Gastrocnemius medialis (tissue), 4 donors: Measurements from ENCODE around the gene TCP11. TPM values are rescaled to one million over a fixed set of nuclear protein-coding genes. Genes with fewer than 3 reads are reported as not detected.

Experiments used
- ATAC-seq, 2 donors: fragments of 150-250 bp; one replicate each; pipeline ENCODE4 v1.9.1; 2016
- DNase-seq, 2 donors: peaks; one replicate each; pipeline ENCODE4 v3.0.0-alpha.2; 2019
- H3K27ac ChIP-seq, 4 donors: fragments of 200-600 bp; sonication (generic); 1 replicate in 1 of 4; 2 replicates in 3 of 4; pipeline ENCODE4 v1.5.1; 2016 to 2018; ENCODE audit warnings: mild to moderate bottlenecking in 2 of 4, moderate library complexity in 1 of 4
- H3K27me3 ChIP-seq, 3 donors: fragments of 200-600 bp; sonication (generic) in 2 of 3; 1 replicate in 1 of 3; 2 replicates in 2 of 3; pipeline versions ENCODE4 v1.5.1 to v1.6.0; 2016 to 2019; ENCODE audit warnings: mild to moderate bottlenecking in 1 of 3, moderate library complexity in 1 of 3
- H3K36me3 ChIP-seq, 2 donors: fragments of 200-600 bp; sonication (generic) in 1 of 2; one replicate each; pipeline ENCODE4 v1.5.1; 2017 to 2018
- H3K4me1 ChIP-seq, 2 donors: fragments of 200-600 bp; sonication (generic) in 1 of 2; one replicate each; pipeline ENCODE4 v1.5.1; 2016 to 2017; ENCODE audit warnings: mild to moderate bottlenecking in 2 of 2
- H3K4me3 ChIP-seq, 4 donors: fragments of 200-600 bp; sonication (generic) in 3 of 4; 1 replicate in 1 of 4; 2 replicates in 3 of 4; pipeline ENCODE4 v1.5.1; 2016 to 2019; ENCODE audit warnings: mild to moderate bottlenecking in 2 of 4
- H3K9me3 ChIP-seq, 3 donors: fragments of 200-600 bp; sonication (generic) in 2 of 3; 1 replicate in 1 of 3; 2 replicates in 2 of 3; pipeline ENCODE4 v1.5.1; 2016 to 2019
- CTCF ChIP-seq, 5 experiments: fragments of 450-650 bp in 3 of 5; fragments of 200-600 bp in 2 of 5; sonication (generic) in 2 of 5; IDR thresholded peaks in 4 of 5; conservative IDR thresholded peaks in 1 of 5; 1 replicate in 4 of 5; 2 replicates in 1 of 5; pipeline ENCODE4 v1.5.1; 2016 to 2019; ENCODE audit warnings: antibody characterized with exemption in 5 of 5, mild to moderate bottlenecking in 3 of 5, moderate library complexity in 3 of 5
- POLR2A ChIP-seq, 2 donors: fragments of 450-650 bp; IDR thresholded peaks; one replicate each; pipeline ENCODE4 v1.6.1; 2017; ENCODE audit warnings: antibody characterized with exemption in 2 of 2, mild to moderate bottlenecking in 2 of 2, moderate library complexity in 2 of 2
- in situ Hi-C, 4 donors: fragments of 200-750 bp; cut with MboI; loops; one replicate each; pipeline versions ENCODE4 v1.15.0 to v1.8.0; 2017; ENCODE audit warnings: low sequenced_read_pairs in 4 of 4
- intact Hi-C: fragments of 100-400 bp; cut with DNase I; formaldehyde crosslinking; loops from one replicate; pipeline ENCODE4 v1.15.1; 2023; ENCODE audit warnings: low total_unique reads
- total RNA-seq, 4 donors: library from RNA; depleted of rRNA; stranded (reverse); fragments of >200 nt; gene quantifications; one replicate each; pipeline versions ENCODE4 v1.1.0 to v1.2.3, GENCODE V29; 2016

TCP11 gene
- total RNA-seq, 4 donors from 2014 or later: 0.41 TPM; not detected in 3

GRCh38 chr6:35082046-35082732, 59.0 kb downstream of the TCP11 start:
- no peak overlapping the region for H3K4me3 ChIP-seq
- peak overlapping the region in 2 of 4 donors; percentile 23 to 53 for H3K27ac ChIP-seq
- in situ Hi-C loops: no loop called here
- peaks cover 0 to 85% of the 10 kb centered on the region in 2 donors for H3K36me3 ChIP-seq
- intact Hi-C loops: no loop called here
- no peaks in the 10 kb centered on the region for H3K4me1 ChIP-seq
- H3K27me3 ChIP-seq: no peaks in the 10 kb centered on the region
- peak; percentile 6 to 17 for ATAC-seq
- DNase-seq: no peak
- no peaks in the 10 kb centered on the region for H3K9me3 ChIP-seq
- no peak for TF ChIP-seq CTCF (IDR thresholded peaks at IDR 0.05 in 4 of 5, conservative IDR thresholded peaks at IDR 0.05 in 1 of 5)
- TF ChIP-seq POLR2A (IDR thresholded peaks at IDR 0.05): no peak

- DNase-seq (no peak), ATAC-seq (no peak)
- H3K36me3 ChIP-seq: peaks cover 0 to 78% of the 10 kb centered on the region in 2 donors
- no peaks in the 10 kb centered on the region for H3K4me1 ChIP-seq
- no peak overlapping the region for H3K4me3 ChIP-seq
- H3K27me3 ChIP-seq: no peaks in the 10 kb centered on the region
- in situ Hi-C loops: no loop called here
- intact Hi-C loops: no loop called here
- H3K9me3 ChIP-seq: no peaks in the 10 kb centered on the region
- peak overlapping the region in 3 of 4 donors; percentile 23 to 53 (median 51) for H3K27ac ChIP-seq
- TF ChIP-seq CTCF (IDR thresholded peaks at IDR 0.05 in 4 of 5, conservative IDR thresholded peaks at IDR 0.05 in 1 of 5): no peak
Observed at GRCh38 chr6:35081426-35081851, 59.7 kb downstream of the TCP11 start.

- Histone ChIP-seq H3K27ac (peak overlapping the region in 2 of 4 donors; percentile 23 to 53), H3K4me3 (no peak overlapping the region), H3K27me3 (no peaks in the 10 kb centered on the region), H3K36me3 (peaks cover 0 to 72% of the 10 kb centered on the region in 2 donors), H3K4me1 (no peaks in the 10 kb centered on the region), H3K9me3 (no peaks in the 10 kb centered on the region)
- ATAC-seq (no peak), DNase-seq (no peak)
- TF ChIP-seq CTCF (IDR thresholded peaks at IDR 0.05 in 4 of 5, conservative IDR thresholded peaks at IDR 0.05 in 1 of 5) (no peak), POLR2A (IDR thresholded peaks at IDR 0.05) (no peak)
- intact Hi-C loops (no loop called here), in situ Hi-C loops (no loop called here)
Observed at GRCh38 chr6:35080821-35081425, 60.2 kb downstream of the TCP11 start.

- H3K36me3 ChIP-seq: peaks cover 0 to 65% of the 10 kb centered on the region in 2 donors
Observed at GRCh38 chr6:35080016-35080680, 61.0 kb downstream of the TCP11 start.

More at GRCh38 chr6:35080016-35080680, 61.0 kb downstream of the TCP11 start:
- DNase-seq: peak in 1 of 2 donors; percentile 4
- H3K9me3 ChIP-seq: no peaks in the 10 kb centered on the region
- H3K4me1 ChIP-seq: no peaks in the 10 kb centered on the region
- H3K27me3 ChIP-seq: no peaks in the 10 kb centered on the region
- no peak overlapping the region for H3K27ac ChIP-seq
- no peak overlapping the region for H3K4me3 ChIP-seq
- ATAC-seq: no peak
- in situ Hi-C loops: no loop called here
- TF ChIP-seq CTCF (IDR thresholded peaks at IDR 0.05 in 4 of 5, conservative IDR thresholded peaks at IDR 0.05 in 1 of 5) (no peak), POLR2A (IDR thresholded peaks at IDR 0.05) (no peak)
- intact Hi-C loops: no loop called here
